Measurements from ENCODE around the gene SSBP3. TPM values are rescaled to one million over a fixed set of nuclear protein-coding genes. Genes with fewer than 3 reads are reported as not detected.

Gene SSBP3
- total and polyA plus RNA-seq, 4 donors, result 23.3 to 108 (median 66.3) TPM

- H3K36me3 ChIP-seq (ENCODE audit: control insufficient read depth, insufficient read depth, low read length), result no peaks in the 10 kb centered on the region
- no peak for DNase-seq (ENCODE audit: low read depth in 4 of 6, low spot score in 6 of 6)
- H3K9me3 ChIP-seq (ENCODE audit: control insufficient read depth, insufficient read depth, low read length), result no peaks in the 10 kb centered on the region
- H3K4me1 ChIP-seq (ENCODE audit: control insufficient read depth, insufficient read depth, low read length), result peaks cover 72% of the 10 kb centered on the region
- H3K27me3 ChIP-seq (ENCODE audit: control insufficient read depth, insufficient read depth, low read length), result no peaks in the 10 kb centered on the region
- 82% methylated on average over 3 of the region's 6 CpGs for WGBS (ENCODE audit: insufficient coverage)
- H3K4me3 ChIP-seq (ENCODE audit: low read depth, low read length), result no peak overlapping the region
- H3K27ac ChIP-seq (ENCODE audit: low read depth, low read length), result no peak overlapping the region
These were observed 116.4 kb downstream of the SSBP3 start for GRCh38 chr1:54289712-54290233.

- 55% methylated on average over 7 of the region's 9 CpGs for WGBS (ENCODE audit: insufficient coverage)
- H3K27ac ChIP-seq (ENCODE audit: low read depth, low read length), result peak overlapping the region; percentile 67
- no peak for DNase-seq (ENCODE audit: low read depth in 4 of 6, low spot score in 6 of 6)
These were observed 118.4 kb downstream of the SSBP3 start for GRCh38 chr1:54287801-54288211.

GRCh38 chr1:54287176-54287650, 119.0 kb downstream of the SSBP3 start:
- Histone ChIP-seq H3K4me1 (ENCODE audit: control insufficient read depth, insufficient read depth, low read length) (peaks cover 61% of the 10 kb centered on the region), H3K9me3 (ENCODE audit: control insufficient read depth, insufficient read depth, low read length) (no peaks in the 10 kb centered on the region)

More at GRCh38 chr1:54287801-54288211, 118.4 kb downstream of the SSBP3 start:
- Histone ChIP-seq H3K27me3 (ENCODE audit: control insufficient read depth, insufficient read depth, low read length) (no peaks in the 10 kb centered on the region), H3K4me3 (ENCODE audit: low read depth, low read length) (no peak overlapping the region), H3K9me3 (ENCODE audit: control insufficient read depth, insufficient read depth, low read length) (no peaks in the 10 kb centered on the region), H3K4me1 (ENCODE audit: control insufficient read depth, insufficient read depth, low read length) (peaks cover 63% of the 10 kb centered on the region), H3K36me3 (ENCODE audit: control insufficient read depth, insufficient read depth, low read length) (no peaks in the 10 kb centered on the region)

GRCh38 chr1:54285815-54286345, 120.3 kb downstream of the SSBP3 start:
- Histone ChIP-seq H3K9me3 (ENCODE audit: control insufficient read depth, insufficient read depth, low read length) (no peaks in the 10 kb centered on the region), H3K4me3 (ENCODE audit: low read depth, low read length) (no peak overlapping the region), H3K27ac (ENCODE audit: low read depth, low read length) (no peak overlapping the region), H3K36me3 (ENCODE audit: control insufficient read depth, insufficient read depth, low read length) (peaks cover 6% of the 10 kb centered on the region), H3K27me3 (ENCODE audit: control insufficient read depth, insufficient read depth, low read length) (no peaks in the 10 kb centered on the region), H3K4me1 (ENCODE audit: control insufficient read depth, insufficient read depth, low read length) (peaks cover 53% of the 10 kb centered on the region)
- DNase-seq (ENCODE audit: low read depth in 4 of 6, low spot score in 6 of 6), result no peak
- 97% methylated on average over 5 of the region's 5 CpGs for WGBS (ENCODE audit: insufficient coverage)

More at GRCh38 chr1:54287176-54287650, 119.0 kb downstream of the SSBP3 start:
- H3K27ac ChIP-seq (ENCODE audit: low read depth, low read length), result peak overlapping the region; percentile 67
- whole genome bisulfite sequencing (ENCODE audit: insufficient coverage), result 16% methylated on average over 5 of the region's 8 CpGs
- no peaks in the 10 kb centered on the region for H3K36me3 ChIP-seq (ENCODE audit: control insufficient read depth, insufficient read depth, low read length)
- no peak overlapping the region for H3K4me3 ChIP-seq (ENCODE audit: low read depth, low read length)
- H3K27me3 ChIP-seq (ENCODE audit: control insufficient read depth, insufficient read depth, low read length), result no peaks in the 10 kb centered on the region
- DNase-seq (ENCODE audit: low read depth in 4 of 6, low spot score in 6 of 6), result peak in 3 of 6 donors; percentile 42 to 83 (median 78)

- H3K4me1 ChIP-seq (ENCODE audit: control insufficient read depth, insufficient read depth, low read length), result peaks cover 46% of the 10 kb centered on the region
- no peak overlapping the region for H3K27ac ChIP-seq (ENCODE audit: low read depth, low read length)
- no peak for DNase-seq (ENCODE audit: low read depth in 4 of 6, low spot score in 6 of 6)
- 79% methylated on average over 7 of the region's 10 CpGs for WGBS (ENCODE audit: insufficient coverage)
- H3K4me3 ChIP-seq (ENCODE audit: low read depth, low read length), result no peak overlapping the region
- H3K9me3 ChIP-seq (ENCODE audit: control insufficient read depth, insufficient read depth, low read length), result no peaks in the 10 kb centered on the region
- no peaks in the 10 kb centered on the region for H3K27me3 ChIP-seq (ENCODE audit: control insufficient read depth, insufficient read depth, low read length)
- peaks cover 14% of the 10 kb centered on the region for H3K36me3 ChIP-seq (ENCODE audit: control insufficient read depth, insufficient read depth, low read length)
These were observed 121.2 kb downstream of the SSBP3 start for GRCh38 chr1:54284781-54285529.

GRCh38 chr1:54283635-54284385, 122.4 kb downstream of the SSBP3 start:
- H3K27ac ChIP-seq (ENCODE audit: low read depth, low read length), result no peak overlapping the region
- peaks cover 38% of the 10 kb centered on the region for H3K4me1 ChIP-seq (ENCODE audit: control insufficient read depth, insufficient read depth, low read length)
- DNase-seq (ENCODE audit: low read depth in 4 of 6, low spot score in 6 of 6), result no peak

GRCh38 chr1:54282101-54282847, 123.9 kb downstream of the SSBP3 start:
- Histone ChIP-seq H3K27me3 (ENCODE audit: control insufficient read depth, insufficient read depth, low read length) (no peaks in the 10 kb centered on the region), H3K9me3 (ENCODE audit: control insufficient read depth, insufficient read depth, low read length) (no peaks in the 10 kb centered on the region), H3K4me1 (ENCODE audit: control insufficient read depth, insufficient read depth, low read length) (peaks cover 24% of the 10 kb centered on the region), H3K4me3 (ENCODE audit: low read depth, low read length) (no peak overlapping the region), H3K27ac (ENCODE audit: low read depth, low read length) (no peak overlapping the region), H3K36me3 (ENCODE audit: control insufficient read depth, insufficient read depth, low read length) (peaks cover 27% of the 10 kb centered on the region)
- DNase-seq (ENCODE audit: low read depth in 4 of 6, low spot score in 6 of 6), result no peak
- WGBS (ENCODE audit: insufficient coverage), result 71% methylated on average over 12 of the region's 16 CpGs

More at GRCh38 chr1:54283635-54284385, 122.4 kb downstream of the SSBP3 start:
- H3K36me3 ChIP-seq (ENCODE audit: control insufficient read depth, insufficient read depth, low read length), result peaks cover 19% of the 10 kb centered on the region
- WGBS (ENCODE audit: insufficient coverage), result no CpG with 5 or more reads among the region's 8 CpGs
- no peaks in the 10 kb centered on the region for H3K9me3 ChIP-seq (ENCODE audit: control insufficient read depth, insufficient read depth, low read length)
- no peaks in the 10 kb centered on the region for H3K27me3 ChIP-seq (ENCODE audit: control insufficient read depth, insufficient read depth, low read length)
- H3K4me3 ChIP-seq (ENCODE audit: low read depth, low read length), result no peak overlapping the region

GRCh38 chr1:54280651-54281050, 125.5 kb downstream of the SSBP3 start:
- 84% methylated on average over 7 of the region's 12 CpGs for WGBS (ENCODE audit: insufficient coverage)
- Histone ChIP-seq H3K36me3 (ENCODE audit: control insufficient read depth, insufficient read depth, low read length) (peaks cover 30% of the 10 kb centered on the region), H3K4me1 (ENCODE audit: control insufficient read depth, insufficient read depth, low read length) (peaks cover 11% of the 10 kb centered on the region), H3K9me3 (ENCODE audit: control insufficient read depth, insufficient read depth, low read length) (no peaks in the 10 kb centered on the region), H3K4me3 (ENCODE audit: low read depth, low read length) (no peak overlapping the region), H3K27me3 (ENCODE audit: control insufficient read depth, insufficient read depth, low read length) (no peaks in the 10 kb centered on the region), H3K27ac (ENCODE audit: low read depth, low read length) (no peak overlapping the region)
- no peak for DNase-seq (ENCODE audit: low read depth in 4 of 6, low spot score in 6 of 6)

- no peaks in the 10 kb centered on the region for H3K27me3 ChIP-seq (ENCODE audit: control insufficient read depth, insufficient read depth, low read length)
- no peak overlapping the region for H3K27ac ChIP-seq (ENCODE audit: low read depth, low read length)
- 95% methylated on average over 8 of the region's 8 CpGs for WGBS (ENCODE audit: insufficient coverage)
- H3K36me3 ChIP-seq (ENCODE audit: control insufficient read depth, insufficient read depth, low read length), result peaks cover 30% of the 10 kb centered on the region
- no peaks in the 10 kb centered on the region for H3K9me3 ChIP-seq (ENCODE audit: control insufficient read depth, insufficient read depth, low read length)
- H3K4me1 ChIP-seq (ENCODE audit: control insufficient read depth, insufficient read depth, low read length), result peaks cover 21% of the 10 kb centered on the region
- H3K4me3 ChIP-seq (ENCODE audit: low read depth, low read length), result no peak overlapping the region
- no peak for DNase-seq (ENCODE audit: low read depth in 4 of 6, low spot score in 6 of 6)
These were observed 126.7 kb downstream of the SSBP3 start for GRCh38 chr1:54279457-54279856.

Measured in spinal cord (tissue), 10 donors.